Measurements from ENCODE around the gene SORBS2. TPM values are rescaled to one million over a fixed set of nuclear protein-coding genes. Genes with fewer than 3 reads are reported as not detected.

Gene SORBS2
- total RNA-seq, 4 donors from 2014 or later: 290 to 437 (median 377) TPM

DNA sequence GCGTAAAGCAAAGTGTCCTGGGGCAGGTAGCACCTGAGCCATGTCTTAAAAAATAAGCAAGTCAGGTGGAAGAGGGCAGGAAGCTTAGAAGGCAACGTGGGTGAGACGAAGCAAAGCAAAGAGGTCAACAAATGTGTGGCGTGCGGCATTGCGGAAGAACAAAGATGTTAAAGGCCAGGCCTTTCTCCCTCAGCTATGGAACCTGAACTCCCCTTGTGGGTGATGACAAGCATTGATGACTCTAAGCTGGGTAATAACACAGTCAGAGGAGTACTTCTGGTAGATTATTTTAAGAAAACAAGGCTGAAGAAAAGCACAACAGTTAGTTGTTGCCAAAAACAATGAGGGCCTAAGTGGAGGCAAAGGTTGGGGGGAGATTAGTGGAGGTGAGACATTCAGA, 29.0 kb upstream of the SORBS2 start:
- TF ChIP-seq CTCF (IDR thresholded peaks at IDR 0.05) (no peak), POLR2A (IDR thresholded peaks at IDR 0.05) (no peak)
- WGBS, 2 donors: 94% methylated on average over 6 of the region's 6 CpGs
- Histone ChIP-seq H3K36me3 (no peaks in the 10 kb centered on the region), H3K27ac (no peak overlapping the region), H3K27me3 (no peaks in the 10 kb centered on the region), H3K4me1 (peaks cover 24 to 45% of the 10 kb centered on the region in 2 donors), H3K9me3 (no peaks in the 10 kb centered on the region), H3K4me3 (replicated peaks in 1 of 3) (no peak overlapping the region)
- intact Hi-C loops (cut with DNase I): no loop called here
- DNase-seq: no peak

GRCh38 chr4:185840201-185840600, 28.2 kb upstream of the SORBS2 start:
- 84 to 85% methylated on average over 2 of the region's 2 CpGs for WGBS, 2 donors
- intact Hi-C loops (cut with DNase I): no loop called here
- Histone ChIP-seq H3K27me3 (no peaks in the 10 kb centered on the region), H3K9me3 (no peaks in the 10 kb centered on the region), H3K4me3 (replicated peaks in 1 of 3) (no peak overlapping the region), H3K27ac (no peak overlapping the region), H3K36me3 (no peaks in the 10 kb centered on the region), H3K4me1 (peaks cover 24 to 45% of the 10 kb centered on the region in 2 donors)
- TF ChIP-seq CTCF (IDR thresholded peaks at IDR 0.05) (no peak), POLR2A (IDR thresholded peaks at IDR 0.05) (no peak)
- no peak for DNase-seq

DNA sequence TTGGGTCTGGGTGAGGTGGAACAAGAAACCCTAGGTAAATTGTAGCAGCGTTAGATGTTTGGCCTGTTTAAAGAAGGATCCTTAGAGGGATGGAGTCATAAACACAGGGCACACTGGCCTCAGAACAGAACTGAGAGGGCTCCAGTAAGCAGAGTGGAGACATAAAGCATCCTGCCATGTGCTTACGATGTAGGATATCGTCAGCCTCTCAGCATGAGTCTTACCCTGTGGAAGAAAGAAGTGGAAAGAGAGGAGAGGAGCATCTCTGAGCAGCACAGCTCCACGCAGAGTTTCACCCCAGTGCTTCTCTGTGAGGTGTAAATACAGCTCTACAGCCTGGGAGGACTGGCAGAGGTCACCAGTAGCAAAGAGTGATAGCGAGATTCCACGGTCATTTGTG, 27.8 kb upstream of the SORBS2 start:
- H3K4me3 ChIP-seq (replicated peaks in 1 of 3): no peak overlapping the region
- H3K27me3 ChIP-seq: no peaks in the 10 kb centered on the region
- WGBS, 2 donors: 84 to 86% methylated on average over 6 of the region's 6 CpGs

DNA sequence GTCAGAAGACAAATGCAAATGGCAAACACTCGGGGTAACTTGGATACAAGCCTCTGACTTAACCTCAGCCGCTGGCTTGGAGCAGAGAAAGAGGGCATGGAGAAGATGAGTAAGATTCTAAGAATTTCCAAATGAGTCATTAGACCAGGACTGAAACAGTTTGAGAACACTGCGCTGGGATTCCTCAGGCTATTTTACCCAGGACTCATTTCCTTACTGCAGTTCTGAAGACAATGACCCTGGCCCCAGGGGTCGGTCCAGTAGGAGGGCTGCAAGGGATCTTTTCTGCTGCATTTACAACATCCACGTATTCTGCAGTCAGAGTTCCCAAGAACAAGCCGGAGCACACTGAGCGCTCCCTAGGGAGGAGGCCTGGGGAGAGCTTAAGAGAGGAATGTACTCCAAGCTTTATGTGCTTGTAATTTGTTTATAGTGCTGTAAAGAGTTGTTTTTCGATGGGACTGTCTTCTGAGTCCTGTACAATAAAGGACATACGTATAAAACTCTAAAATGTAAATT, 27.3 kb upstream of the SORBS2 start:
- Histone ChIP-seq H3K27ac (peak overlapping the region; percentile 29 to 65 (median 33)), H3K36me3 (no peaks in the 10 kb centered on the region), H3K27me3 (no peaks in the 10 kb centered on the region), H3K4me1 (peaks cover 24 to 45% of the 10 kb centered on the region in 2 donors), H3K4me3 (replicated peaks in 1 of 3) (no peak overlapping the region), H3K9me3 (no peaks in the 10 kb centered on the region)
- peak; percentile 45 to 59 for DNase-seq
- WGBS, 2 donors: 43 to 45% methylated on average over 9 of the region's 9 CpGs
- TF ChIP-seq CTCF (IDR thresholded peaks at IDR 0.05) (no peak), POLR2A (IDR thresholded peaks at IDR 0.05) (no peak)
- intact Hi-C loops (cut with DNase I): no loop called here

More for the DNA sequence above, 27.8 kb upstream of the SORBS2 start:
- Histone ChIP-seq H3K9me3 (no peaks in the 10 kb centered on the region), H3K4me1 (peaks cover 24 to 45% of the 10 kb centered on the region in 2 donors), H3K27ac (peak overlapping the region; percentile 2 to 65 (median 29)), H3K36me3 (no peaks in the 10 kb centered on the region)
- no peak for TF ChIP-seq POLR2A (IDR thresholded peaks at IDR 0.05)
- no peak for TF ChIP-seq CTCF (IDR thresholded peaks at IDR 0.05)
- no peak for DNase-seq
- intact Hi-C loops (cut with DNase I): no loop called here

DNA sequence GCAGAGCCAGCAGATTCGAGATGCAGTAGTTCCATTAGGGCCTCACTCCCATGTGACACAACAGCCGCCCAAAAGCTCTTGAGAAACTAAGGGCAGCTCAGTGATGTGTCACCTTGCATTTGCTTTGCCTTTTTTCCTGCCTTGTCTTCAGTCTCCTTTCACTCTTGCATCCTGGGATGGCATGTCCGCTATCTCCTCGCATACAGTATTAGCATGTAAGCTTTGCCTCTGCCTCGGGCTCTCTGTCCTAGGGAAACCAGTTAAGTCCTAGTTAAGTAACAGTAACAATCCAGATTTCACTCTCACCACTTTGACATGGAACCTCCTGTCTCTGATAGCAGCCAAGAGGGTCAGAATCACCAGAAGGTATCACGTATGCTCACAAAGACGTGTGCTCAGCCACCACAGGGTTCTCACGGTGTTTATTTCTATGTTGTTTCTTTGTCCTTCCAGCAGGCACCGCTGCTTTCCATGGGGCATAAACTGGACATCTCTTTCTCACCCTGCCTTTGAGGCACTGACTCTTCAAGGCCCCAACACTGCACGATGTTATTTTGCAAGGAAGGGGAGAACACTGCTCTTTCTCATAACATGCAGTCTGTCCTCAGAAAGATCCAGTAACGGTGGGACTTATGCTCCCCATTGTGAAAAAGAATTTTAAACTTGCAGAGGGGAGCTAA, 26.7 kb upstream of the SORBS2 start:
- TF ChIP-seq POLR2A (IDR thresholded peaks at IDR 0.05) (no peak), CTCF (IDR thresholded peaks at IDR 0.05) (no peak)
- 82 to 83% methylated on average over 11 of the region's 11 CpGs for WGBS, 2 donors
- peak in 1 of 2 donors; percentile 21 for DNase-seq
- peak overlapping the region; percentile 29 to 65 (median 33) for H3K27ac ChIP-seq
- peaks cover 24 to 45% of the 10 kb centered on the region in 2 donors for H3K4me1 ChIP-seq
- intact Hi-C loops (cut with DNase I): no loop called here
- H3K4me3 ChIP-seq (replicated peaks in 1 of 3): no peak overlapping the region
- no peaks in the 10 kb centered on the region for H3K27me3 ChIP-seq
- H3K9me3 ChIP-seq: no peaks in the 10 kb centered on the region
- no peaks in the 10 kb centered on the region for H3K36me3 ChIP-seq

Measured in thyroid gland (tissue), 4 donors.